GM12878 (cell line): ENCODE data around the gene WDR72. TPM values are rescaled to one million over a fixed set of nuclear protein-coding genes. Genes with fewer than 3 reads are reported as not detected.

Source experiments
- ATAC-seq: fragments of 200-7000 bp; cut with Tn5 transposase; 3 replicates; pipeline ENCODE4 v1.9.1; 2020; ENCODE audit warnings: mild to moderate bottlenecking, moderate library complexity
- BruUV-seq: library from RNA; stranded (reverse); fragments of 400-500 nt; replicated peaks from 2 replicates; lab custom pipeline; 2021; lab: Mats Ljungman, UMichigan
- CTCF ChIA-PET: fragments of 300-600 bp; sonication (Branson Sonifier 250); formaldehyde crosslinking; extraction: SDS; loops from one replicate; lab custom pipeline; 2021; ENCODE audit warnings: inconsistent platforms; lab: Yijun Ruan, JAX
- POLR2A ChIA-PET: fragments of 350-600 bp; formaldehyde crosslinking; extraction: SDS; loops from one replicate; lab custom pipeline; 2021; ENCODE audit warnings: inconsistent platforms; lab: Charles Lee
- RAD21 ChIA-PET: fragments of 300-600 bp; sonication (Branson Sonifier 250); formaldehyde crosslinking; loops from one replicate; lab custom pipeline; 2023; ENCODE audit warnings: antibody characterized with exemption; ENCODE audit not compliant: unreplicated experiment; lab: Charles Lee
- SMC1A ChIA-PET: fragments of 300-600 bp; sonication (Branson Sonifier 250); formaldehyde crosslinking; loops from one replicate; lab custom pipeline; 2023; ENCODE audit not compliant: unreplicated experiment, uncharacterized antibody; lab: Charles Lee
- DNase-seq: peaks from one replicate; pipeline ENCODE4 v3.0.0-alpha.2; 2011; ENCODE audit warnings: low read depth, low spot score
- FAIRE-seq: peaks from 3 replicates; lab custom pipeline; 2011; peaks lifted over from hg19 to GRCh38; lab: Jason Lieb, UNC
- H2AFZ ChIP-seq: 2 replicates; pipeline ENCODE4 v1.6.0; 2011; ENCODE audit warnings: low read depth, low read length, control low read depth; ENCODE audit not compliant: control insufficient read depth
- H3K27ac ChIP-seq: 2 replicates; pipeline ENCODE4 v1.5.1; 2011; ENCODE audit warnings: control low read depth; ENCODE audit not compliant: control insufficient read depth, insufficient read depth
- H3K27me3 ChIP-seq, 2 experiments: replicated peaks in 1 of 2; 2 replicates each; pipeline versions ENCODE4 v1.6.0 to v1.6.1; 2011; ENCODE audit warnings: low read length in 1 of 2; ENCODE audit not compliant: control insufficient read depth in 2 of 2, insufficient read depth in 2 of 2
- H3K36me3 ChIP-seq, 2 experiments: 2 replicates each; pipeline ENCODE4 v1.5.1; 2011; ENCODE audit warnings: low read length in 1 of 2; ENCODE audit not compliant: control insufficient read depth in 2 of 2, insufficient read depth in 2 of 2
- H3K4me1 ChIP-seq: 2 replicates; pipeline ENCODE4 v1.6.1; 2011; ENCODE audit warnings: mild to moderate bottlenecking, low read length, moderate library complexity, mixed read lengths; ENCODE audit not compliant: control insufficient read depth, insufficient read depth
- H3K4me2 ChIP-seq: 2 replicates; pipeline ENCODE4 v1.6.0; 2011; ENCODE audit warnings: control low read depth; ENCODE audit not compliant: control insufficient read depth, insufficient read depth
- H3K4me3 ChIP-seq: fragments of 200-600 bp; sonication (generic); 2 replicates; pipeline ENCODE4 v1.5.1; 2016
- H3K79me2 ChIP-seq: 2 replicates; pipeline ENCODE4 v1.6.0; 2011; ENCODE audit warnings: low read length; ENCODE audit not compliant: control insufficient read depth, insufficient read depth
- H3K9ac ChIP-seq: 2 replicates; pipeline ENCODE4 v1.8.0; 2011; ENCODE audit warnings: low read length, control low read depth, mixed read lengths; ENCODE audit not compliant: control insufficient read depth, insufficient read depth
- H3K9me3 ChIP-seq: replicated peaks from 3 replicates; pipeline ENCODE4 v1.5.1; 2011; ENCODE audit warnings: mild to moderate bottlenecking, low read length; ENCODE audit not compliant: control insufficient read depth, insufficient read depth
- H4K20me1 ChIP-seq: 2 replicates; pipeline ENCODE4 v1.6.0; 2011; ENCODE audit not compliant: control insufficient read depth, insufficient read depth
- ASH2L ChIP-seq: fragments of 300-600, 200-600 bp; sonication (generic); IDR thresholded peaks from 2 replicates; pipeline ENCODE4 v1.6.1; 2017; ENCODE audit warnings: low read depth, mild to moderate bottlenecking, borderline replicate concordance
- ATF7 ChIP-seq: fragments of 450-650 bp; IDR thresholded peaks from 2 replicates; pipeline ENCODE4 v1.6.1; 2016; ENCODE audit warnings: low read depth, mild to moderate bottlenecking
- BHLHE40 ChIP-seq, 2 experiments: fragments of 450-650 bp in 1 of 2; IDR thresholded peaks; 2 replicates each; pipeline ENCODE4 v1.6.1; 2011 to 2017; ENCODE audit warnings: low read depth in 2 of 2, borderline replicate concordance in 1 of 2, improper control_type of control experiment in 1 of 2, low read length in 1 of 2, mild to moderate bottlenecking in 1 of 2
- CREM ChIP-seq: IDR thresholded peaks from 2 replicates; pipeline ENCODE4 v1.6.1; 2014; ENCODE audit warnings: antibody characterized with exemption, low read depth
- IRF5 ChIP-seq: fragments of 450-650 bp; IDR thresholded peaks from 2 replicates; pipeline ENCODE4 v1.6.1; 2017; ENCODE audit warnings: borderline replicate concordance
- JUND ChIP-seq: IDR thresholded peaks from 2 replicates; pipeline ENCODE4 v1.6.1; 2012; ENCODE audit warnings: low read depth, mild to moderate bottlenecking, low read length, improper control_type of control experiment, moderate library complexity
- KAT2A ChIP-seq: conservative IDR thresholded peaks from 2 replicates; pipeline ENCODE4 v1.6.1; 2011; ENCODE audit warnings: low read depth, low read length; ENCODE audit not compliant: control insufficient read depth
- NR2C1 ChIP-seq: fragments of 450-650 bp; IDR thresholded peaks from 2 replicates; pipeline ENCODE4 v1.6.1; 2017; ENCODE audit warnings: antibody characterized with exemption, mild to moderate bottlenecking, moderate library complexity
- POU2F2 ChIP-seq: IDR thresholded peaks from 3 replicates; pipeline ENCODE4 v1.6.1; 2011; ENCODE audit warnings: low read depth, mild to moderate bottlenecking, low read length, borderline replicate concordance
- RUNX3 ChIP-seq: IDR thresholded peaks from 2 replicates; pipeline ENCODE4 v1.6.1; 2012; ENCODE audit warnings: low read length, inconsistent platforms
- SMC3 ChIP-seq: IDR thresholded peaks from 2 replicates; pipeline ENCODE4 v1.6.1; 2011; ENCODE audit warnings: low read length, improper control_type of control experiment, borderline replicate concordance
- TBL1XR1 ChIP-seq: IDR thresholded peaks from 2 replicates; pipeline ENCODE4 v1.6.1; 2012; ENCODE audit warnings: low read depth, low read length, improper control_type of control experiment
- TCF3 ChIP-seq: IDR thresholded peaks from 2 replicates; pipeline ENCODE4 v1.6.1; 2012; ENCODE audit warnings: low read depth, mild to moderate bottlenecking, low read length, borderline replicate concordance; ENCODE audit not compliant: insufficient read depth
- YBX1 ChIP-seq: fragments of 450-650 bp; IDR thresholded peaks from 2 replicates; pipeline ENCODE4 v1.6.1; 2016; ENCODE audit warnings: antibody characterized with exemption
- YY1 ChIP-seq: IDR thresholded peaks from 2 replicates; pipeline ENCODE4 v1.6.1; 2011; ENCODE audit warnings: low read depth, mild to moderate bottlenecking, low read length
- ZNF622 ChIP-seq: fragments of 450-650 bp; IDR thresholded peaks from 2 replicates; pipeline ENCODE4 v1.6.1; 2017; ENCODE audit warnings: mild to moderate bottlenecking, inconsistent platforms
- WGBS: methylation state at CpG from one replicate; pipeline ENCODE4 v1.1.6; 2016; ENCODE audit warnings: low lambda C conversion rate; ENCODE audit not compliant: insufficient replicate concordance, insufficient coverage; ENCODE audit errors: missing lambda C conversion rate; 5-methylcytosine and 5-hydroxymethylcytosine counted together
- in situ Hi-C: fragments of 300-500 bp; cut with MboI; formaldehyde crosslinking; loops from 9 replicates; pipeline ENCODE4 v1.14.3; 2018; ENCODE audit warnings: mixed read lengths
- intact Hi-C: fragments of 100-400 bp; cut with micrococcal nuclease; formaldehyde crosslinking; loops from one replicate; pipeline ENCODE4 v1.14.2; 2022; ENCODE audit not compliant: unreplicated experiment
- polyA plus RNA-seq, 11 experiments: library from polyadenylated mRNA; depleted of rRNA in 4 of 11; unstranded in 6 of 11; stranded (reverse) in 5 of 11; fragments of >200 nt; fragmentation: Nextera tagmentation in 4 of 11; fragmentation: Illumina TruSeq in 1 of 11; extraction: Ambion mirVana in 4 of 11; extraction: Trizol in 1 of 11; gene quantifications; 1 replicate in 1 of 11; 2 replicates in 10 of 11; pipeline versions ENCODE4 v1.2.1 to v1.2.3, GENCODE V29; 2011 to 2016; ENCODE audit warnings: inconsistent platforms in 2 of 11, missing spikeins in 2 of 11, low read depth in 1 of 11
- total RNA-seq, 4 experiments: library from RNA; depleted of rRNA in 3 of 4; stranded (reverse); fragments of >200 nt in 3 of 4; fragmentation: Illumina TruSeq in 1 of 4; extraction: Trizol in 1 of 4; gene quantifications; 2 replicates each; pipeline versions ENCODE4 v1.2.1 to v1.2.3, GENCODE V29; 2013 to 2021
- TF ChIP-seq, protein P1 (sequence below): fragments of 150-350 bp; IDR thresholded peaks from 2 replicates; pipeline ENCODE4 v1.6.1; 2014; ENCODE audit warnings: mild to moderate bottlenecking, low read depth, low read length
- TF ChIP-seq, protein P2 (sequence below): IDR thresholded peaks from 2 replicates; pipeline ENCODE4 v1.6.1; 2011; ENCODE audit warnings: low read depth, mild to moderate bottlenecking, low read length, moderate library complexity, borderline replicate concordance; ENCODE audit errors: extremely low read depth

Gene WDR72
- total and polyA plus RNA-seq, 10 of the 15 experiments (the other 5 are each of a cell fraction or from before 2014, with no cell fraction given): 0.03 TPM; not detected in 9

DNA sequence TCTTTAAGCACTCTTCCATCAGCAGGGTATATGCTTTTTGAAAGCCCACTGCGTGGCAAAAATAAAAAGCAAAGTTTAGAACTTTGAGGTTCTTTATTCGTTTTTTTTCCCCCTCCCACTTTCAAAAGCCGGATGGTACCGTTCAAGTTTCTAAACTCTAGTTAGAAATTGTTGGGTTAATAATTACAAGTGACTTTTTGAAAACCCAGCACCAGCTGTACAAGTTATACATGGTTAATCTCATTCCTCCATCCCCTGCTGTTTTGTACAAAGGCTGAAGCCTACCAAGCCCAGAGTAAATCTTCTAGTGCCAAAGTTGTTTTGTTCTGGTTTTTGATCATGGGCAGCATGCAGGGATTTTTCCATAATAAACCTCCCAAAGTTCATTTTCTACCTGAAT lies 48.6 kb downstream of the WDR72 start:
- intact Hi-C loops (loop anchor here (10.0 kb wide), 1 partner anchor 326 kb away; no protein-coding TSS in a partner anchor), in situ Hi-C loops (loop anchor here (10.0 kb wide), 1 partner anchor 926 kb away; no protein-coding TSS in a partner anchor)
- H3K9me3 ChIP-seq: no peaks in the 10 kb centered on the region
- H3K79me2 ChIP-seq: no peaks in the 10 kb centered on the region
- H4K20me1 ChIP-seq: no peaks in the 10 kb centered on the region
- no peak overlapping the region for H2AFZ ChIP-seq
- ChIA-PET RAD21 (no interaction called here), SMC1A (no interaction called here), POLR2A (no interaction called here), CTCF (no interaction called here)
- DNase-seq: no peak
- no TSS peak for BruUV-seq
- H3K27me3 ChIP-seq: no peaks in the 10 kb centered on the region
- H3K4me1 ChIP-seq: no peaks in the 10 kb centered on the region
- H3K27ac ChIP-seq: no peak overlapping the region
- H3K9ac ChIP-seq: no peak overlapping the region
- H3K4me2 ChIP-seq: no peak overlapping the region
- FAIRE-seq: no peak
- TF ChIP-seq, protein P1, sequence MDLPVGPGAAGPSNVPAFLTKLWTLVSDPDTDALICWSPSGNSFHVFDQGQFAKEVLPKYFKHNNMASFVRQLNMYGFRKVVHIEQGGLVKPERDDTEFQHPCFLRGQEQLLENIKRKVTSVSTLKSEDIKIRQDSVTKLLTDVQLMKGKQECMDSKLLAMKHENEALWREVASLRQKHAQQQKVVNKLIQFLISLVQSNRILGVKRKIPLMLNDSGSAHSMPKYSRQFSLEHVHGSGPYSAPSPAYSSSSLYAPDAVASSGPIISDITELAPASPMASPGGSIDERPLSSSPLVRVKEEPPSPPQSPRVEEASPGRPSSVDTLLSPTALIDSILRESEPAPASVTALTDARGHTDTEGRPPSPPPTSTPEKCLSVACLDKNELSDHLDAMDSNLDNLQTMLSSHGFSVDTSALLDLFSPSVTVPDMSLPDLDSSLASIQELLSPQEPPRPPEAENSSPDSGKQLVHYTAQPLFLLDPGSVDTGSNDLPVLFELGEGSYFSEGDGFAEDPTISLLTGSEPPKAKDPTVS: no peak
- no peak for TF ChIP-seq ATF7
- no peak for TF ChIP-seq ZNF622
- no peak for TF ChIP-seq YY1
- TF ChIP-seq, protein P2, sequence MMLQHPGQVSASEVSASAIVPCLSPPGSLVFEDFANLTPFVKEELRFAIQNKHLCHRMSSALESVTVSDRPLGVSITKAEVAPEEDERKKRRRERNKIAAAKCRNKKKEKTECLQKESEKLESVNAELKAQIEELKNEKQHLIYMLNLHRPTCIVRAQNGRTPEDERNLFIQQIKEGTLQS: no peak
- TF ChIP-seq YBX1: no peak
- TF ChIP-seq ASH2L: no peak
- TF ChIP-seq BHLHE40 (IDR thresholded peaks at IDR 0.05; ENCODE audit: borderline replicate concordance in 1 of 2, low read depth in 2 of 2, low read length in 1 of 2): no peak
- TF ChIP-seq TBL1XR1: no peak
- no peak for TF ChIP-seq IRF5
- no peak for TF ChIP-seq CREM
- TF ChIP-seq POU2F2: no peak
- TF ChIP-seq NR2C1: no peak
- TF ChIP-seq SMC3: no peak
- TF ChIP-seq KAT2A: no peak
- TF ChIP-seq TCF3: no peak
- no peak for TF ChIP-seq JUND
- TF ChIP-seq RUNX3: no peak
- WGBS: 6% methylated on average over 4 of the region's 4 CpGs
- no peak overlapping the region for H3K4me3 ChIP-seq
- no peaks in the 10 kb centered on the region for H3K36me3 ChIP-seq
- no peak for ATAC-seq
